Measurements from ENCODE around the gene SERTAD1.

The SERTAD1 gene

GRCh38 chr19:40398417-40399131 is 27.2 kb downstream of the SERTAD1 start:
- DNase-seq (ENCODE audit: low read depth), result no peak
- TF ChIP-seq MYC (IDR thresholded peaks at IDR 0.05; ENCODE audit: low read depth, low read length) (no peak), POLR2A (IDR thresholded peaks at IDR 0.05; ENCODE audit: extremely low read depth, insufficient read length) (no peak), CTCF (IDR thresholded peaks at IDR 0.05; ENCODE audit: low read depth, low read length) (no peak), MAX (IDR thresholded peaks at IDR 0.05; ENCODE audit: low read depth, low read length) (no peak)
- H3K4me3 ChIP-seq (ENCODE audit: low read depth, low read length), result no peak overlapping the region

- DNase-seq (ENCODE audit: low read depth), result no peak
- no peak for TF ChIP-seq CTCF (IDR thresholded peaks at IDR 0.05; ENCODE audit: low read depth, low read length)
- no peak for TF ChIP-seq POLR2A (IDR thresholded peaks at IDR 0.05; ENCODE audit: extremely low read depth, insufficient read length)
- TF ChIP-seq MAX (IDR thresholded peaks at IDR 0.05; ENCODE audit: low read depth, low read length), result no peak
- TF ChIP-seq MYC (IDR thresholded peaks at IDR 0.05; ENCODE audit: low read depth, low read length), result no peak
- no peak overlapping the region for H3K4me3 ChIP-seq (ENCODE audit: low read depth, low read length)
These were observed 28.3 kb downstream of the SERTAD1 start for GRCh38 chr19:40397568-40397906.

- DNase-seq (ENCODE audit: low read depth), result no peak
- no peak for TF ChIP-seq MYC (IDR thresholded peaks at IDR 0.05; ENCODE audit: low read depth, low read length)
- TF ChIP-seq CTCF (IDR thresholded peaks at IDR 0.05; ENCODE audit: low read depth, low read length), result no peak
- no peak for TF ChIP-seq POLR2A (IDR thresholded peaks at IDR 0.05; ENCODE audit: extremely low read depth, insufficient read length)
- TF ChIP-seq MAX (IDR thresholded peaks at IDR 0.05; ENCODE audit: low read depth, low read length), result no peak
- H3K4me3 ChIP-seq (ENCODE audit: low read depth, low read length), result no peak overlapping the region
These were observed 28.8 kb downstream of the SERTAD1 start for GRCh38 chr19:40396886-40397567.

- no peak for TF ChIP-seq MAX (IDR thresholded peaks at IDR 0.05; ENCODE audit: low read depth, low read length)
- no peak for TF ChIP-seq POLR2A (IDR thresholded peaks at IDR 0.05; ENCODE audit: extremely low read depth, insufficient read length)
- TF ChIP-seq CTCF (IDR thresholded peaks at IDR 0.05; ENCODE audit: low read depth, low read length), result no peak
- no peak for TF ChIP-seq MYC (IDR thresholded peaks at IDR 0.05; ENCODE audit: low read depth, low read length)
- H3K4me3 ChIP-seq (ENCODE audit: low read depth, low read length), result no peak overlapping the region
- no peak for DNase-seq (ENCODE audit: low read depth)
These were observed 29.8 kb downstream of the SERTAD1 start for GRCh38 chr19:40395956-40396355.

- H3K4me3 ChIP-seq (ENCODE audit: low read depth, low read length), result no peak overlapping the region
- TF ChIP-seq MYC (IDR thresholded peaks at IDR 0.05; ENCODE audit: low read depth, low read length) (no peak), MAX (IDR thresholded peaks at IDR 0.05; ENCODE audit: low read depth, low read length) (no peak), CTCF (IDR thresholded peaks at IDR 0.05; ENCODE audit: low read depth, low read length) (no peak), POLR2A (IDR thresholded peaks at IDR 0.05; ENCODE audit: extremely low read depth, insufficient read length) (no peak)
- DNase-seq (ENCODE audit: low read depth), result no peak
These were observed 31.0 kb downstream of the SERTAD1 start for GRCh38 chr19:40394816-40395210.

Data from NB4 (cell line).